PC-9 (cell line): Measurements from ENCODE around the gene SLC41A1. TPM values are rescaled to one million over a fixed set of nuclear protein-coding genes. Genes with fewer than 3 reads are reported as not detected.

Source experiments
- BruUV-seq: library from RNA; stranded (reverse); fragments of 400-500 nt; replicated peaks from 2 replicates; lab custom pipeline; 2021; lab: Mats Ljungman, UMichigan
- CTCF ChIA-PET: fragments of 300-600 bp; sonication (Branson Sonifier 250); formaldehyde crosslinking; loops from one replicate; lab custom pipeline; 2022; ENCODE audit warnings: antibody characterized with exemption; lab: Charles Lee
- POLR2A ChIA-PET: fragments of 300-600 bp; sonication (Branson Sonifier 250); formaldehyde crosslinking; loops from one replicate; lab custom pipeline; 2022; ENCODE audit warnings: antibody characterized with exemption; ENCODE audit not compliant: unreplicated experiment; lab: Charles Lee
- DNase-seq, 2 experiments: peaks; one replicate each; pipeline versions ENCODE4 v3.0.0 to v3.0.0-alpha.2; 2015 to 2022; ENCODE audit warnings: mixed read lengths in 1 of 2
- H2AFZ ChIP-seq: fragments of 200-600 bp; sonication (generic); 2 replicates; pipeline ENCODE4 v1.8.1; 2017; ENCODE audit warnings: antibody characterized with exemption
- H3F3A ChIP-seq: fragments of 200-600 bp; sonication (generic); 2 replicates; pipeline ENCODE4 v1.8.1; 2017; ENCODE audit warnings: antibody characterized with exemption, mild to moderate bottlenecking, low read depth; ENCODE audit not compliant: insufficient read depth
- H3K27ac ChIP-seq: fragments of 200-600 bp; sonication (generic); 2 replicates; pipeline ENCODE4 v1.6.1; 2016; ENCODE audit warnings: mixed run types
- H3K27me3 ChIP-seq: fragments of 200-600 bp; sonication (generic); 2 replicates; pipeline ENCODE4 v1.6.1; 2016; ENCODE audit warnings: low read depth, mixed run types; ENCODE audit not compliant: insufficient read depth
- H3K36me3 ChIP-seq: fragments of 200-600 bp; sonication (generic); 2 replicates; pipeline ENCODE4 v1.6.1; 2016; ENCODE audit warnings: low read depth, mixed run types
- H3K4me1 ChIP-seq: fragments of 200-600 bp; sonication (generic); replicated peaks from 2 replicates; pipeline ENCODE4 v1.6.1; 2016; ENCODE audit warnings: mixed run types; ENCODE audit not compliant: insufficient read depth
- H3K4me2 ChIP-seq: fragments of 200-600 bp; sonication (generic); 2 replicates; pipeline ENCODE4 v1.6.1; 2017; ENCODE audit warnings: mixed run types
- H3K4me3 ChIP-seq: fragments of 200-600 bp; sonication (generic); 2 replicates; pipeline ENCODE4 v1.6.1; 2016; ENCODE audit warnings: mixed run types
- H3K79me2 ChIP-seq: fragments of 200-600 bp; sonication (generic); 2 replicates; pipeline ENCODE4 v1.6.1; 2017; ENCODE audit warnings: low read depth, mixed run types
- H3K9me2 ChIP-seq: fragments of 200-600 bp; sonication (generic); 2 replicates; pipeline ENCODE4 v1.8.1; 2017; ENCODE audit warnings: mild to moderate bottlenecking; ENCODE audit not compliant: insufficient read depth
- H3K9me3 ChIP-seq: fragments of 200-600 bp; sonication (generic); 2 replicates; pipeline ENCODE4 v1.8.1; 2016; ENCODE audit warnings: low read depth; ENCODE audit not compliant: insufficient read depth
- H4K20me1 ChIP-seq: fragments of 200-600 bp; sonication (generic); 2 replicates; pipeline ENCODE4 v1.8.1; 2017; ENCODE audit not compliant: insufficient read depth
- EZH2 ChIP-seq: fragments of 200-600 bp; sonication (generic); IDR thresholded peaks from 2 replicates; pipeline ENCODE4 v1.8.0; 2017; ENCODE audit warnings: antibody characterized with exemption, low read depth
- intact Hi-C: fragments of 100-400 bp; cut with micrococcal nuclease; formaldehyde crosslinking; loops from one replicate; pipeline ENCODE4 v1.10.0; 2022; ENCODE audit not compliant: unreplicated experiment
- total RNA-seq: library from RNA; stranded (reverse); gene quantifications from 2 replicates; pipeline ENCODE4 v1.2.3, GENCODE V29; 2021
- TF ChIP-seq, protein P1 (sequence below): fragments of 200-600 bp; sonication (generic); conservative IDR thresholded peaks from 2 replicates; pipeline ENCODE4 v1.6.1; 2017; ENCODE audit warnings: mixed run types, antibody characterized with exemption, mild to moderate bottlenecking, moderate library complexity

SLC41A1 gene
- total RNA-seq, 1 experiment from 2014 or later, result 34.5 TPM

DNA sequence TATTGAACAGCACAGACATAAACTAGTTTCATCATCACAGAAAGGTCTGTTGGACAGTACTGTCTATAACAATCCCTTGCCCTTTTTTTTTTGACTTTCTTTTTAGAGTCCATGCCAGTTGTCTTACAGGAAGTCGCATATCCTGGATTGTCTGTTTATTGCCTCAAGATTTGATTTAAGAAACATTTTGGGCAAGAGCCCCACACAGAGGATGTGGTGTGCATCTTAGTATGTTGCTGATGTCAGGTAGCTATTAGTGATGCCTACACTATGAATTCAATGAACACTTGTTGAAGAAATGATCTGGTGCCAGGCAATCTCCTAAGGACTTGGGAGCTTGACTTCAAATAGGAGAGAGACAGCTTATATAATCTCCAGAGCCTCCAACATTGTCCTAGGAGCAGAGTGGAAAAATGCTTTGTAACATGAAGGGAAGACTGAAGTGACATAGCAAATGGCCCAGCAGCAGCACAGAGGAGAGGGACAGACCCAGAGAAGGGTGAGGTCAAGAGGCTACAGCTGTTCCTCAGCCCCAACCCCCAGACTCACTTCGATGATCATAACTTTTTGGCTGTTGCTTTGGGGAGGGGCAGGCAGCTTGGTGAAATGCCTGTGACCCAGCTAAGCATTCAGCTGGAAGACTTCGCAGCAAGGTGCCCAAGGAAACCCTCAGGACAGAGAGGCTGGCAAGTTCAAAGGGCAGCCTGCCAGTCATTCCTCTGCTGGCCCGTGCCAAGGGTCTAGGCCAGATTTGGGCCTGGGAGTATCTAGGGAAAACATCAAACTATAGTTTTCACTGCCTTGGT is 30.2 kb downstream of the SLC41A1 start:
- H3K4me1 ChIP-seq, result no peaks in the 10 kb centered on the region
- no TSS peak for BruUV-seq
- TF ChIP-seq, protein P1, sequence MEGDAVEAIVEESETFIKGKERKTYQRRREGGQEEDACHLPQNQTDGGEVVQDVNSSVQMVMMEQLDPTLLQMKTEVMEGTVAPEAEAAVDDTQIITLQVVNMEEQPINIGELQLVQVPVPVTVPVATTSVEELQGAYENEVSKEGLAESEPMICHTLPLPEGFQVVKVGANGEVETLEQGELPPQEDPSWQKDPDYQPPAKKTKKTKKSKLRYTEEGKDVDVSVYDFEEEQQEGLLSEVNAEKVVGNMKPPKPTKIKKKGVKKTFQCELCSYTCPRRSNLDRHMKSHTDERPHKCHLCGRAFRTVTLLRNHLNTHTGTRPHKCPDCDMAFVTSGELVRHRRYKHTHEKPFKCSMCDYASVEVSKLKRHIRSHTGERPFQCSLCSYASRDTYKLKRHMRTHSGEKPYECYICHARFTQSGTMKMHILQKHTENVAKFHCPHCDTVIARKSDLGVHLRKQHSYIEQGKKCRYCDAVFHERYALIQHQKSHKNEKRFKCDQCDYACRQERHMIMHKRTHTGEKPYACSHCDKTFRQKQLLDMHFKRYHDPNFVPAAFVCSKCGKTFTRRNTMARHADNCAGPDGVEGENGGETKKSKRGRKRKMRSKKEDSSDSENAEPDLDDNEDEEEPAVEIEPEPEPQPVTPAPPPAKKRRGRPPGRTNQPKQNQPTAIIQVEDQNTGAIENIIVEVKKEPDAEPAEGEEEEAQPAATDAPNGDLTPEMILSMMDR, result no peak
- no peak for TF ChIP-seq EZH2
- H3K27me3 ChIP-seq, result no peaks in the 10 kb centered on the region
- DNase-seq, result no peak
- H3K27ac ChIP-seq, result no peak overlapping the region
- no peaks in the 10 kb centered on the region for H3F3A ChIP-seq
- intact Hi-C loops, result no loop called here
- H2AFZ ChIP-seq, result no peak overlapping the region
- no peaks in the 10 kb centered on the region for H3K9me2 ChIP-seq
- H3K79me2 ChIP-seq, result no peaks in the 10 kb centered on the region
- no peak overlapping the region for H3K4me2 ChIP-seq
- CTCF ChIA-PET, result interaction anchor here (0.5 kb wide), 1 partner anchor 170 kb away, joined by 3 read pairs; no protein-coding TSS in a partner anchor
- H3K36me3 ChIP-seq, result no peaks in the 10 kb centered on the region
- POLR2A ChIA-PET, result no interaction called here
- no peaks in the 10 kb centered on the region for H4K20me1 ChIP-seq
- H3K4me3 ChIP-seq, result no peak overlapping the region
- no peaks in the 10 kb centered on the region for H3K9me3 ChIP-seq

DNA sequence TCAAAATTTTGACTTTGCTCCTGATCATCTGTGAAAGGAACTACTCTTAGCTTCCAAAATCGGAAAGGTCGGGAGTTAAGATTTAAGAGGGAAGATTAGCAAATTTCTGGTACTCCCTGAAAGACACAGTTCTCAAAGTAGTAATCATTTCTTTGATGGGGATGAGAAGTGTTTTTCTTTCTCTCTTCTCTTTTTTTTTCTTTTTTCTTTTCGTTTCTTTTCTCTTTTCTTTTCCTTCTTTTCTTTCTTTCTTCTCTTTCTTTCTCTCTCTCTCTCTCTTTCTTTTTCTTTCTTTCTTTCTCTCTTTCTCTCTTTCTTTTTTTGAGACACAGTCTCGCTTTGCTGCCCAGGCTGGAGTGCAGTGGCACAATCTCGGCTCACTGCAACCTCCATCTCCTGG is 32.7 kb downstream of the SLC41A1 start:
- intact Hi-C loops, result no loop called here
- H3K9me2 ChIP-seq, result no peaks in the 10 kb centered on the region
- no peak overlapping the region for H3K4me2 ChIP-seq
- CTCF ChIA-PET, result no interaction called here
- H3K27me3 ChIP-seq, result no peaks in the 10 kb centered on the region
- POLR2A ChIA-PET, result no interaction called here
- peaks cover 8% of the 10 kb centered on the region for H3K4me1 ChIP-seq
- no peak overlapping the region for H2AFZ ChIP-seq
- H3F3A ChIP-seq, result no peaks in the 10 kb centered on the region
- H3K79me2 ChIP-seq, result no peaks in the 10 kb centered on the region
- DNase-seq, result no peak
- TF ChIP-seq EZH2, result no peak
- TF ChIP-seq, protein P1, result no peak
- no peaks in the 10 kb centered on the region for H3K9me3 ChIP-seq
- H4K20me1 ChIP-seq, result no peaks in the 10 kb centered on the region
- no peaks in the 10 kb centered on the region for H3K36me3 ChIP-seq
- no peak overlapping the region for H3K4me3 ChIP-seq
- no TSS peak for BruUV-seq
- H3K27ac ChIP-seq, result no peak overlapping the region

DNA sequence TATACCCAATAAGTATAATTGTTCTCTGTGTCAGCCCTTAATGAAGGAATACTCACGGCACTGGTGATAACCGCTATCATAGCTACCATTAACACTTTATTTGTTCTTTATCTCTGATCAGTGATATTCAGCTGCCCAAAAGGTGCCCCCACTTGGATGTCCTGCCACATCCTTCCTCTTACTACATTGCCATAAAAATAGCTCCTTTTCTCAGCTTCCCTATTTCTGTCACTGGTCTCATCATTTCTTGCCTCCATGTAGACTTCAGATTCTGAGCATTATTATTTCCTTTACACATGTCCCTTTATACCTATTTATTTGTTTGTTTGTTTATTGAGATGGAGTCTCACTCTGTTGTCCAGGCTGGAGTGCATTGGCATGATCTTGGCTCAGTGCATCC is 35.0 kb downstream of the SLC41A1 start:
- TF ChIP-seq, protein P1, result no peak
- no peak for TF ChIP-seq EZH2
- H3K9me2 ChIP-seq, result no peaks in the 10 kb centered on the region
- no peak overlapping the region for H3K4me3 ChIP-seq
- no peak for DNase-seq
- no peak overlapping the region for H3K27ac ChIP-seq
- no peaks in the 10 kb centered on the region for H3K79me2 ChIP-seq
- ChIA-PET POLR2A (no interaction called here), CTCF (no interaction called here)
- H3F3A ChIP-seq, result no peaks in the 10 kb centered on the region
- peaks cover 8% of the 10 kb centered on the region for H3K4me1 ChIP-seq
- no peaks in the 10 kb centered on the region for H3K36me3 ChIP-seq
- H2AFZ ChIP-seq, result no peak overlapping the region
- no peaks in the 10 kb centered on the region for H3K27me3 ChIP-seq
- intact Hi-C loops, result no loop called here
- H4K20me1 ChIP-seq, result no peaks in the 10 kb centered on the region
- H3K4me2 ChIP-seq, result no peak overlapping the region
- no TSS peak for BruUV-seq
- no peaks in the 10 kb centered on the region for H3K9me3 ChIP-seq
